Naive thymus-derived CD4-positive, alpha-beta T cell (primary cell): ENCODE results near the gene RSAD1. TPM values are rescaled to one million over a fixed set of nuclear protein-coding genes. Genes with fewer than 3 reads are reported as not detected.

Experiments
- ATAC-seq: fragments of 150-1000 bp; cut with Tn5 transposase; 2 replicates; pipeline ENCODE4 v1.10.0; 2021; ENCODE audit warnings: mild to moderate bottlenecking, moderate library complexity
- CTCF ChIA-PET: fragments of 350-600 bp; sonication (Branson Sonifier 250); formaldehyde crosslinking; loops from one replicate; lab custom pipeline; 2021; ENCODE audit warnings: antibody characterized with exemption; lab: Charles Lee
- POLR2A ChIA-PET: fragments of 350-600 bp; sonication (Branson Sonifier 250); formaldehyde crosslinking; loops from one replicate; lab custom pipeline; 2021; ENCODE audit warnings: antibody characterized with exemption, inconsistent platforms; lab: Charles Lee
- DNase-seq, 9 donors: peaks; one replicate each; pipeline versions ENCODE4 v3.0.0 to v3.0.0-alpha.2; 2020 to 2022; ENCODE audit warnings: mixed read lengths in 1 of 9
- H3K27ac ChIP-seq: one replicate; pipeline ENCODE4 v1.7.0; 2013; ENCODE audit warnings: mild to moderate bottlenecking, low read depth, low read length, moderate library complexity
- H3K27me3 ChIP-seq, 2 donors: one replicate each; pipeline ENCODE4 v1.7.0; 2013; ENCODE audit warnings: low read length in 2 of 2, mild to moderate bottlenecking in 2 of 2, moderate library complexity in 2 of 2; ENCODE audit not compliant: control insufficient read depth in 2 of 2, insufficient read depth in 2 of 2
- H3K36me3 ChIP-seq, 3 experiments: 1 replicate in 2 of 3; 2 replicates in 1 of 3; pipeline ENCODE4 v1.7.0; 2013; ENCODE audit warnings: low read length in 3 of 3, mild to moderate bottlenecking in 3 of 3, moderate library complexity in 1 of 3; ENCODE audit not compliant: insufficient read depth in 3 of 3, control insufficient read depth in 2 of 3
- H3K4me1 ChIP-seq, 2 donors: one replicate each; pipeline ENCODE4 v1.7.0; 2013; ENCODE audit warnings: low read length in 2 of 2, mild to moderate bottlenecking in 2 of 2, moderate library complexity in 1 of 2; ENCODE audit not compliant: control insufficient read depth in 2 of 2, insufficient read depth in 2 of 2
- H3K4me3 ChIP-seq: 2 replicates; pipeline ENCODE4 v1.7.0; 2013; ENCODE audit warnings: mild to moderate bottlenecking, low read length
- H3K9me3 ChIP-seq, 3 experiments: 1 replicate in 2 of 3; 2 replicates in 1 of 3; pipeline ENCODE4 v1.7.0; 2013; ENCODE audit warnings: low read length in 3 of 3; ENCODE audit not compliant: control insufficient read depth in 2 of 3
- H3K27ac Mint-ChIP-seq, 9 donors: one replicate each; pipeline ENCODE4 v1.8.0; 2020 to 2022; ENCODE audit warnings: mixed read lengths in 9 of 9, mild to moderate bottlenecking in 8 of 9, moderate library complexity in 5 of 9, inconsistent platforms in 2 of 9
- H3K27me3 Mint-ChIP-seq, 5 donors: one replicate each; pipeline ENCODE4 v1.8.0; 2021 to 2022; ENCODE audit warnings: mixed read lengths in 5 of 5, mild to moderate bottlenecking in 1 of 5
- H3K36me3 Mint-ChIP-seq, 5 donors: one replicate each; pipeline ENCODE4 v1.8.0; 2020 to 2022; ENCODE audit warnings: mixed read lengths in 5 of 5, mild to moderate bottlenecking in 3 of 5, inconsistent platforms in 1 of 5
- H3K4me1 Mint-ChIP-seq, 7 donors: one replicate each; pipeline ENCODE4 v1.8.0; 2020 to 2022; ENCODE audit warnings: mixed read lengths in 7 of 7, mild to moderate bottlenecking in 3 of 7, inconsistent platforms in 1 of 7
- H3K4me3 Mint-ChIP-seq, 10 donors: one replicate each; pipeline ENCODE4 v1.8.0; 2020 to 2022; ENCODE audit warnings: mild to moderate bottlenecking in 10 of 10, mixed read lengths in 10 of 10, moderate library complexity in 6 of 10, inconsistent platforms in 2 of 10
- H3K9me3 Mint-ChIP-seq, 11 donors: one replicate each; pipeline ENCODE4 v1.8.0; 2020 to 2022; ENCODE audit warnings: mixed read lengths in 11 of 11, mild to moderate bottlenecking in 4 of 11, inconsistent platforms in 1 of 11, moderate library complexity in 1 of 11
- intact Hi-C, 2 donors: fragments of 100-400 bp; cut with micrococcal nuclease; formaldehyde crosslinking; loops; one replicate each; pipeline ENCODE4 v1.15.1; 2023
- polyA plus RNA-seq, 2 donors: library from polyadenylated mRNA; unstranded; fragments of 300-500 nt; fragmentation: Illumina TruSeq; gene quantifications; one replicate each; pipeline ENCODE4 v1.2.3, GENCODE V29; 2021
- total RNA-seq, 6 experiments: library from RNA in 5 of 6; stranded (reverse) in 5 of 6; gene quantifications; 1 replicate in 5 of 6; 2 replicates in 1 of 6; pipeline ENCODE4 v1.2.3 and lab custom pipeline; 2021 to 2026

The RSAD1 gene
- total and polyA plus RNA-seq, 7 experiments from 2014 or later = 38.3 to 91.0 (median 56.8) TPM

DNA sequence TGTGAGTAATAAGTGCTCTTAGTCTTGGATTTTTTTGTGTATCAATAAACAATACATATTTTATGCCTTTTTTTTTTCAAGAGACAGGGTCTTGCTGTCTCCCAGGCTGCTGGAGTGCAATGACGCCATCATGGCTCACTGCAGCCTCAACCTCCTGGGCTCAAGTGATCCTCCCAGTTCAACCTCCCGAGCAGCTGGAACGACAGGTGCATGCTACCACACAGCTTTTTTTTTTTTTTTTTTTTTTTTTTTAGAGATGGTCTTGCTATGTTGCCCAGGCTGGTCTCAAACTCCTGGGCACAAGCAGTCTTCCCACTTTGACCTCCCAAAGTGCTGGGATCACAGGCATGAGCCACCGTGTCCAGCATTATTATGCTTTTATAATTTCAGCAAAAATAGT lies 39.7 kb upstream of the RSAD1 start:
- no peaks in the 10 kb centered on the region for H3K9me3 Mint-ChIP-seq
- Histone ChIP-seq H3K4me3 (no peak overlapping the region), H3K36me3 (peaks cover 0 to 6% (median 0%) of the 10 kb centered on the region in 3 experiments), H3K9me3 (no peaks in the 10 kb centered on the region), H3K4me1 (no peaks in the 10 kb centered on the region), H3K27ac (no peak overlapping the region), H3K27me3 (no peaks in the 10 kb centered on the region)
- peaks cover 0 to 2% (median 0%) of the 10 kb centered on the region in 7 donors for H3K4me1 Mint-ChIP-seq
- DNase-seq (no peak), ATAC-seq (no peak)
- peaks cover 0 to 10% (median 6%) of the 10 kb centered on the region in 5 donors for H3K36me3 Mint-ChIP-seq
- H3K27ac Mint-ChIP-seq = no peak overlapping the region
- intact Hi-C loops = no loop called here
- H3K4me3 Mint-ChIP-seq = no peak overlapping the region
- CTCF ChIA-PET = no interaction called here
- H3K27me3 Mint-ChIP-seq = no peaks in the 10 kb centered on the region
- POLR2A ChIA-PET = no interaction called here

DNA sequence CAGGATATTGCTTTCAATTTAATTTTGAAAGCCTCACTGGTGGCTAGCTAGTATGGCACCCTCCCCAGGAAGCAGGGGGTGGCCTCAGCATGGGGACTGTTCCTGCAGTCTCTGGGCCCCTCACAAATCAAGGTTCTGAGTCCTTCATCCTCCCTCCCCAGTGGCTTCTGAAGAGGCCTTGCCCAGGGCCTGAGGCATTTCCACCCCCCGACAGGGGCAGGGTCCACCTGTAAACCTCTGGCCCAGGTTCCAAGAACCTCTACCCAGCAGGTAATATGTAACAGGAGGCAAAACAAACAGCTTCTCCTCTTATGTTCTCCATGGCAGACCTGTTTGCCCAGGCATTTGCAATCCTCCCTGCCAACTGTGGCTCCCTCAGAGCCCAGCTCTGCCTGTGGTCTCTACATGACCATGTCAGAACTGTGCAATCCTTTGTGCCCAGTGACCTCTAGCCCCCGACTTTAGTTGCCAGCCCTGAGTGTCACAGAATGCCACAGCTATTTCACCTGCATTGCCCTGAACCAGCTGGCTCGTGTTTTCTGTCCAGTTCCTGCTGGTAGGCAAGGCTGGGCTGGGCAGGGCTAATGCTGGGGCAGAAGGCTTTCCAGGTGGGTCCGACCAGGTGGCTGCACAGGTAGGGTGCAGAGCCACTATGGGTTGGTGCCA lies 38.4 kb upstream of the RSAD1 start:
- POLR2A ChIA-PET = no interaction called here
- H3K4me3 Mint-ChIP-seq = no peak overlapping the region
- H3K4me1 ChIP-seq = no peaks in the 10 kb centered on the region
- H3K27ac Mint-ChIP-seq = peak overlapping the region in 2 of 9 donors; percentile 1 to 75
- H3K27me3 ChIP-seq = no peaks in the 10 kb centered on the region
- H3K27me3 Mint-ChIP-seq = no peaks in the 10 kb centered on the region
- no peaks in the 10 kb centered on the region for H3K9me3 ChIP-seq
- no peaks in the 10 kb centered on the region for H3K9me3 Mint-ChIP-seq
- DNase-seq (no peak), ATAC-seq (no peak)
- no peak overlapping the region for H3K4me3 ChIP-seq
- peaks cover 0 to 2% (median 0%) of the 10 kb centered on the region in 7 donors for H3K4me1 Mint-ChIP-seq
- H3K36me3 Mint-ChIP-seq = peaks cover 0 to 7% (median 4%) of the 10 kb centered on the region in 5 donors
- intact Hi-C loops = no loop called here
- CTCF ChIA-PET = no interaction called here
- H3K27ac ChIP-seq = no peak overlapping the region
- H3K36me3 ChIP-seq = peaks cover 0 to 6% (median 0%) of the 10 kb centered on the region in 3 experiments

DNA sequence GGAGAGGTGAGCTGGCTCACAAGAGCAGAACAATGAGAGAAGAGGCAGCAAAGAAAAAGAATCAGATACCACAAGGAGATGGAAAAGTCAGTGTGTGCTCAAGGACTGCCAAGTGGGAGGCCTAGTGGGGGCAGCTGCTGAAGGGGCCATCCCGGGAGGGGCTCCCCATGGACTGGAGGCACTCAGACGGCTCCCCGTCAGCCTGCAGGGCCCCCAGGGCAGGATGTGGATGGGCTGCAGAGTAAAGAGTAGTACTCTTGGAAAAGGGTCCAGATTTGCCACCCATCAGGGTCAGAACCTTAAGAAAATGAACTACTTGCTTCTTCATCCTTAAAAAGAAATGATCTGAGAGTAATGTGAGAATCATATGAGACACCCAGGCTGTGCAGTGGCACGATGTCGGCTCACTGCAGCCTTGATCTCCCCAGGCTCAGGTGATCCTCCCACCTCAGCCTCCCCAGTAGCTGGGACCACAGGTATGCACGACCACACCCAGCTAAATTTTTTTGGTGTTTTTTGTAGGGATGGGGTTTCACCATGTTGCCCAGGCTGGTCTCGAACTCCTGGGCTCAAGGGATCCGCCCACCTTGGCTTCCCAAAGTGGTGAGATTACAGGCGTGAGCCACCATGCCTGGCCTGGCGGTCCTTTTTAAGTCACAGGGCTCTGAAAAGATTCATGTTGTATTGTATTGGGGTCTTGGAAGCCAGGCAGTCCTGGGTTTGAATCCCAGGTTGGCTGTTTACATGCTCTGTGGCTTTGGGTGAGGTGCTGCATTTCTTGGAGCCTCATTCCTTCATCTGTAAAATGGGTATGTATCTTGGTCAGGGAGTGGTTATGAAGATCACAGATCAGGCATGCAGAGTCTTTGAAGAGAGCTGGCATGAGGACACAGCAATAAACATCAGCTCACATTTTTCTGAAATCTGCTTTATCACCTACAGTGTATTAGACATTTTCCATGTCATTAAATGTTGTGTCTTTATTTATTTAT lies 37.5 kb upstream of the RSAD1 start:
- intact Hi-C loops = no loop called here

DNA sequence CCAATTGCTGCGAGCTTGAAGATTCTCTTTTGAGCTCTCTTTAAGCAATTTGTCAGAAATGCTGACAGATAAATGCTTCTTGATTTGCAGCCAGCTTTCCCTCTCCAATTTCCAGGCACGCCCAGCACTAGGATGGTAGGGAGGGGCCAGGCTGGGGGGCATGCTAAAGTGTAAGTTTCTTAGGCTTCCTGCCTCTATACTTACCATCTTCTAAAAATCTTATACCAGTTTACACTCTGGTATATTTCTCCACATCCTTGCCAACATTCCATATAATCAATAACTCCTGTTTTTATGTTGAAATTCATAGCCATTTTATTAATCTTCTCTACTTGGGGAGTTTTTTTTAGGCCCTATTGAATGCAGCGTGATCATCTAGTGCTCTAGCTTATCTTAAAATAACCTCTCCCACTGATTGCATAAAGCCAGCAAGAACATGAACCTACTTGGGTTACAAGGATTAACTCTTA lies 35.1 kb upstream of the RSAD1 start:
- intact Hi-C loops = no loop called here
- no peaks in the 10 kb centered on the region for H3K4me1 ChIP-seq
- ChIA-PET POLR2A (no interaction called here), CTCF (interaction anchor here (1.4 kb wide), 1 partner anchor 243 kb away, joined by 3 read pairs; no protein-coding TSS in a partner anchor)
- H3K27ac Mint-ChIP-seq = peak overlapping the region in 1 of 9 donors; percentile 15
- H3K27me3 Mint-ChIP-seq = no peaks in the 10 kb centered on the region
- no peaks in the 10 kb centered on the region for H3K9me3 Mint-ChIP-seq
- no peaks in the 10 kb centered on the region for H3K27me3 ChIP-seq
- peaks cover 0 to 5% (median 0%) of the 10 kb centered on the region in 5 donors for H3K36me3 Mint-ChIP-seq
- H3K4me3 Mint-ChIP-seq = no peak overlapping the region
- H3K4me1 Mint-ChIP-seq = peaks cover 0 to 2% (median 0%) of the 10 kb centered on the region in 7 donors
- no peak overlapping the region for H3K4me3 ChIP-seq
- H3K27ac ChIP-seq = no peak overlapping the region
- H3K36me3 ChIP-seq = peaks cover 0 to 6% (median 0%) of the 10 kb centered on the region in 3 experiments
- ATAC-seq (no peak), DNase-seq (no peak)
- no peaks in the 10 kb centered on the region for H3K9me3 ChIP-seq

More for the DNA sequence above, 37.5 kb upstream of the RSAD1 start:
- Mint-ChIP-seq H3K4me1 (peaks cover 0 to 2% (median 0%) of the 10 kb centered on the region in 7 donors), H3K27ac (peak overlapping the region in 2 of 9 donors; percentile 1 to 75), H3K4me3 (no peak overlapping the region), H3K36me3 (peaks cover 0 to 7% (median 4%) of the 10 kb centered on the region in 5 donors), H3K9me3 (no peaks in the 10 kb centered on the region), H3K27me3 (no peaks in the 10 kb centered on the region)
- Histone ChIP-seq H3K36me3 (peaks cover 0 to 6% (median 0%) of the 10 kb centered on the region in 3 experiments), H3K27me3 (no peaks in the 10 kb centered on the region), H3K4me3 (no peak overlapping the region), H3K4me1 (no peaks in the 10 kb centered on the region), H3K27ac (no peak overlapping the region), H3K9me3 (no peaks in the 10 kb centered on the region)
- ChIA-PET CTCF (no interaction called here), POLR2A (no interaction called here)
- ATAC-seq (no peak), DNase-seq (no peak)

DNA sequence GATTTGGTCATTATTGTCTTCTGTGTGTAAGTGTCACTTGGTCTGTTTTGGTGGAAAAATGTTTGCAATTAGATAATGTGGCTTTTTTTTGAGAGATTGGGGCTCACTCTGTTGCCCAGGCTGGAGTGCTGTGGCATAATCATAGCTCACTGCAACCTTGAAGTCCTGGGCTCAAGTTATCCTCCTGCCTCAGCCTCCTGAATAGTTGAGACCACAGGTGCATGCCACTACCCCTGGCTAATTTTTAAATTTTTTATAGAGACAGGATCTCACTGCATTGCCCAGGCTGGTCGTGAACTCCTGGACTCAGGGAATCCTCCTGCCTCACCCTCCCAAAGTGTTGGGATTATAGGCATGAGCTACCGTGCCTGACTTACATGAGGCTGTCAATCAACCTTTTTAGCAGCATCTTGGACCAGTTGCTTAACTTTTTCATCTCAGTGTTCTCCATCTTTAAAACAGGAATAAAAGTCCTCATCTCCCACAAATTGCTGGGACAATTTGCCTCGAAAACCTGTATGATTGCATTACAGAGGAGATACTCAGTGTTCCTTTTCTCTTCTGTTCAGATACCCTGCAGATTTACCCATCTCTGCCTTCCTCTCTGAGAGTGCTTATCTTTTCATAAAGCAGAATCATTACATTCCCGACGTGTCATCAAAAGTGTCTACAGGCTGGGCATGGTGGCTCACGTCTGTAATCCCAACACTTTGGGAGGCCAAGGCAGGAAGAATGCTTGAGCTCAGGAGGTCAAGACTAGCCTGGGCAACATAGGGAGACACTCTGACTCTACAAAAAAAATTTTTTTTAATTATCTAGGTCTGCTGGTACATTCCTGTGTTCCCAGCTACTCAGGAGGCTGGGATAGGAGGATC lies 33.6 kb upstream of the RSAD1 start:
- DNase-seq (no peak), ATAC-seq (no peak)
- no peaks in the 10 kb centered on the region for H3K9me3 ChIP-seq
- no peak overlapping the region for H3K27ac ChIP-seq
- Mint-ChIP-seq H3K27ac (no peak overlapping the region), H3K9me3 (no peaks in the 10 kb centered on the region), H3K4me1 (peaks cover 0 to 2% (median 0%) of the 10 kb centered on the region in 7 donors), H3K27me3 (no peaks in the 10 kb centered on the region), H3K4me3 (no peak overlapping the region), H3K36me3 (peaks cover 0 to 10% (median 0%) of the 10 kb centered on the region in 5 donors)
- H3K4me1 ChIP-seq = no peaks in the 10 kb centered on the region
- intact Hi-C loops = no loop called here
- ChIA-PET POLR2A (no interaction called here), CTCF (interaction anchor here (0.6 kb wide), 1 partner anchor 115 kb away, joined by 3 read pairs; no protein-coding TSS in a partner anchor)
- no peaks in the 10 kb centered on the region for H3K36me3 ChIP-seq
- H3K4me3 ChIP-seq = no peak overlapping the region
- no peaks in the 10 kb centered on the region for H3K27me3 ChIP-seq
